Cardiac fibroblast (primary cell): ENCODE results near the gene FBXW11.

Experiments
- DNase-seq, 2 donors: peaks; one replicate each; pipeline versions ENCODE4 v3.0.0 to v3.0.0-alpha.2; 2010; ENCODE audit warnings: low read depth in 2 of 2
- H3K4me3 ChIP-seq, 2 donors: replicated peaks in 1 of 2; 1 replicate in 1 of 2; 2 replicates in 1 of 2; pipeline ENCODE4 v1.5.1; 2011; ENCODE audit warnings: low read depth in 2 of 2, low read length in 2 of 2, mild to moderate bottlenecking in 2 of 2, moderate library complexity in 1 of 2
- CTCF ChIP-seq: IDR thresholded peaks from one replicate; pipeline ENCODE4 v1.5.1; 2011; ENCODE audit warnings: low read depth, mild to moderate bottlenecking, low read length, inconsistent platforms

The FBXW11 gene

GRCh38 chr5:171820561-171820960 lies 185.9 kb downstream of the FBXW11 start:
- DNase-seq: no peak
- TF ChIP-seq CTCF: no peak
- H3K4me3 ChIP-seq: no peak overlapping the region

GRCh38 chr5:171816666-171817065 lies 189.8 kb downstream of the FBXW11 start:
- DNase-seq: no peak
- H3K4me3 ChIP-seq: no peak overlapping the region
- no peak for TF ChIP-seq CTCF

GRCh38 chr5:171813813-171814490 lies 192.5 kb downstream of the FBXW11 start:
- DNase-seq: no peak
- no peak for TF ChIP-seq CTCF
- H3K4me3 ChIP-seq: no peak overlapping the region

GRCh38 chr5:171813270-171813669 lies 193.2 kb downstream of the FBXW11 start:
- no peak for TF ChIP-seq CTCF
- H3K4me3 ChIP-seq: no peak overlapping the region
- DNase-seq: no peak
